Dendritic cell treated with granulocyte-macrophage colony-stimulating factor and Interleukin-4, amounts not matched to agents 40 ng/mL and 50 ng/mL, for 4 days (primary cell): ENCODE data around the gene CFAP99.
"Not testable (repeated sequence)": the region's sequence is repeated elsewhere in the genome, so short reads cannot be mapped to it uniquely, and the experiment has no call there.

Experiments used
- H3K27ac Mint-ChIP-seq: one replicate; pipeline ENCODE4 v1.8.0; 2022; ENCODE audit warnings: mild to moderate bottlenecking, mixed read lengths
- H3K27me3 Mint-ChIP-seq: one replicate; pipeline ENCODE4 v1.8.0; 2022; ENCODE audit warnings: mild to moderate bottlenecking, mixed read lengths
- H3K36me3 Mint-ChIP-seq: one replicate; pipeline ENCODE4 v1.8.0; 2022; ENCODE audit warnings: low read depth, mixed read lengths
- H3K4me1 Mint-ChIP-seq: one replicate; pipeline ENCODE4 v1.8.0; 2022; ENCODE audit warnings: low read depth, mixed read lengths
- H3K4me3 Mint-ChIP-seq: one replicate; pipeline ENCODE4 v1.8.0; 2022; ENCODE audit warnings: mild to moderate bottlenecking, moderate library complexity, mixed read lengths
- H3K9me3 Mint-ChIP-seq: one replicate; pipeline ENCODE4 v1.8.0; 2022; ENCODE audit warnings: mixed read lengths
- intact Hi-C: fragments of 100-400 bp; cut with micrococcal nuclease; formaldehyde crosslinking; loops from one replicate; pipeline ENCODE4 v1.15.0; 2022

CFAP99 gene

DNA sequence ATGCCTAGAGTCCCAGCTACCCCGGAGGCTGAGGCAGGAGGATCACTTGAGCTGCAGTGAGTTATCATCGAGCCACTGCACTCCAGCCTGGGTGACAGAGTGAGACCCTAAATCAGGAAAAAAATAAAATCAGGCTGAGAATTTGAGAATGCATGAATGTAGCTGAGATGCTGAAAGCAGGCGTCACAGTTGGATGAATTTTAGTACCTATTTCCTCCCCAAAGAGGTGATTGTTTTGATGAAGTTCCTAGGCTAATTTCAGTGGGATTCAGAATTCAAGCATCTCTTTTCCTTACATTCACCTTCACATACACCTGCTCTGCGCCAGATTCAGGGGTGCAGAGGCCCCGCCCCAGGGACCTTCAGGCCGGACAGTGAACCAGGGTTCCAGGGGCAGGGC, 3.2 kb downstream of the CFAP99 start:
- peaks cover 10% of the 10 kb centered on the region for H3K36me3 Mint-ChIP-seq
- intact Hi-C loops: no loop called here
- H3K4me3 Mint-ChIP-seq: no peak overlapping the region
- H3K4me1 Mint-ChIP-seq: peaks cover 24% of the 10 kb centered on the region
- no peaks in the 10 kb centered on the region for H3K9me3 Mint-ChIP-seq
- peaks cover 31% of the 10 kb centered on the region for H3K27me3 Mint-ChIP-seq
- H3K27ac Mint-ChIP-seq: no peak overlapping the region

DNA sequence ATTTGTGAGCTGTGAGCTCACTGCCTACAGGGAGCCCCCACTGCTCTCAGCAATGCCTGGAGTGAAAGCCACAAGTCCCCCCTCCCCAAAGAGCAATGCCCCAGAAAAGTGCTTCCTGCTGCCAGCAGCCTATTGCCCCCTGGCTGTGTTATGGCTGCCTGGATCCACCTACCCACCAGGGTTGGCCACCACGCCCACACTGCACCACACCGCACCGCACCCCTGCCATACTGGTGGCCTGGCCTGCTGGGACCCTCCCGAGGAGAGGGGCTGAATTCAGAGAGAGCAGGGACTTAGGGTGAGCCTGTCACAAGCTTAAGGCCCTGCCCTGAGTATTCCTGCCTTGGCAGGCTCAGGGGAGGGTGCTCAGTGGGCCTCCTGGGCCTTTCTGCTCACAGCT, 4.3 kb downstream of the CFAP99 start:
- peaks cover 18% of the 10 kb centered on the region for H3K4me1 Mint-ChIP-seq
- intact Hi-C loops: no loop called here
- H3K9me3 Mint-ChIP-seq: no peaks in the 10 kb centered on the region
- H3K27me3 Mint-ChIP-seq: peaks cover 26% of the 10 kb centered on the region
- H3K27ac Mint-ChIP-seq: no peak overlapping the region
- H3K36me3 Mint-ChIP-seq: peaks cover 1% of the 10 kb centered on the region
- no peak overlapping the region for H3K4me3 Mint-ChIP-seq

DNA sequence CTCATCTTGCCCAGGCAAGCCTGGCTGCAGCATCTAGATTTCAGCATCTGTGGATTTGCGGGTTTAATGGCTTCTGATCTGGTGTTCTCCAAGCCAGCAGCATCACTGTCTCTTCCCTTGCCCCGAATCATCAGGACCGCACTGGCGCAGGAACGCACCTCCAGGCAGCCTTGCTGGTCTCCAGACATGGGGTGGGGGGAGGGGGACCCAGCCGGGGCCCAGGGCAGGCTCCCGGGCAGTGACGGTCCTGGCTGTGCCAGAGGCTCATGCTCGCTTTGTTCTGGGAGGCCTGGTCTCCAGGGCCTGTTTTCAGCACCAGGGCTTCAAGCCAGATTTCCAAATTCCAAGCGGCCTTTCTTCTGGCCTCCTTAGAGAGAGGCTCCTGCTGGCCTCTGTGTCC, 4.9 kb downstream of the CFAP99 start:
- Mint-ChIP-seq H3K9me3 (no peaks in the 10 kb centered on the region), H3K27me3 (peaks cover 27% of the 10 kb centered on the region), H3K36me3 (no peaks in the 10 kb centered on the region), H3K4me1 (peaks cover 25% of the 10 kb centered on the region), H3K27ac (no peak overlapping the region), H3K4me3 (no peak overlapping the region)
- intact Hi-C loops: no loop called here

DNA sequence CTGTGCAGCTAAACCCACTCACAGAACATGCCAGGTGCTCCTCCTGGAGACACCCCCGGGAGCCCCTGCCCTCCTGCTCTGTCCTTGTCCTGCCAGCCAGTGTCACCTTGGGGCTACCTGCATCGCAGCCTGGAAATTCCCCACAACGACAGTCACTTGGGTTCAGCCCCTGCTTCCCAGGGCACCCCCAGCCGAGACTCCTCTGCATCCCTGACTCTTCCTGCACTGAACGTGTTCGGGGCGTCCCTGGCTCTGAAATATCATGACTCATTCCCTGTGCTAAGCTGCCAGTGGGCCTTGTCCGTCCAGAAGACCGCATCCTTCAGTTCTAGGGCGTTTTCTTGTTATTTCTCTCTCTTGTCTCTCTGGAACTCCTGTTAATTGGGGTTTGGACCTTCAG, 5.8 kb downstream of the CFAP99 start:
- H3K4me3 Mint-ChIP-seq: no peak overlapping the region
- H3K4me1 Mint-ChIP-seq: peaks cover 20% of the 10 kb centered on the region
- peaks cover 24% of the 10 kb centered on the region for H3K27me3 Mint-ChIP-seq
- no peaks in the 10 kb centered on the region for H3K36me3 Mint-ChIP-seq
- H3K27ac Mint-ChIP-seq: no peak overlapping the region
- no peaks in the 10 kb centered on the region for H3K9me3 Mint-ChIP-seq
- intact Hi-C loops: no loop called here

- intact Hi-C loops: no loop called here
- no peaks in the 10 kb centered on the region for H3K9me3 Mint-ChIP-seq
- no peaks in the 10 kb centered on the region for H3K36me3 Mint-ChIP-seq
- H3K27ac Mint-ChIP-seq: no peak overlapping the region
- H3K4me1 Mint-ChIP-seq: peaks cover 11% of the 10 kb centered on the region
- H3K27me3 Mint-ChIP-seq: peaks cover 18% of the 10 kb centered on the region
- H3K4me3 Mint-ChIP-seq: no peak overlapping the region
Observed at GRCh38 chr4:2425386-2426068, 6.8 kb downstream of the CFAP99 start.

DNA sequence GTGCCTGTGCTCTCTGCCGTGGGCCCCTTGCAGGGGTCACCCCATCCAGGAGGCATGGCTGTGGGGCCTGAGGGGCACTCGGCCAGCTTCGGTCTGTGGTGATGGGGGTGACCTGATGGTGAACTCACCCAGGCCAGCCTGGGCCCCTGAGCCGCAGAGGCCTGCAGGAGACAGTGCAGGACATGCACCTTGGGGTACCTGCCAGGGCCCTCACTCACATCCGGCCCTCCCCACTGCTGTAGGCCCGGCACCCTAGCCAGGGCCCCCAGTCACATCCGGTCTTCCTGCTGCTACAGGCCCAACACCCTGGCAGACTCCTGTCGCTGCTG, 7.3 kb downstream of the CFAP99 start:
- no peak overlapping the region for H3K27ac Mint-ChIP-seq
- no peak overlapping the region for H3K4me3 Mint-ChIP-seq
- intact Hi-C loops: no loop called here
- peaks cover 11% of the 10 kb centered on the region for H3K4me1 Mint-ChIP-seq
- H3K36me3 Mint-ChIP-seq: no peaks in the 10 kb centered on the region
- no peaks in the 10 kb centered on the region for H3K9me3 Mint-ChIP-seq
- peaks cover 14% of the 10 kb centered on the region for H3K27me3 Mint-ChIP-seq

DNA sequence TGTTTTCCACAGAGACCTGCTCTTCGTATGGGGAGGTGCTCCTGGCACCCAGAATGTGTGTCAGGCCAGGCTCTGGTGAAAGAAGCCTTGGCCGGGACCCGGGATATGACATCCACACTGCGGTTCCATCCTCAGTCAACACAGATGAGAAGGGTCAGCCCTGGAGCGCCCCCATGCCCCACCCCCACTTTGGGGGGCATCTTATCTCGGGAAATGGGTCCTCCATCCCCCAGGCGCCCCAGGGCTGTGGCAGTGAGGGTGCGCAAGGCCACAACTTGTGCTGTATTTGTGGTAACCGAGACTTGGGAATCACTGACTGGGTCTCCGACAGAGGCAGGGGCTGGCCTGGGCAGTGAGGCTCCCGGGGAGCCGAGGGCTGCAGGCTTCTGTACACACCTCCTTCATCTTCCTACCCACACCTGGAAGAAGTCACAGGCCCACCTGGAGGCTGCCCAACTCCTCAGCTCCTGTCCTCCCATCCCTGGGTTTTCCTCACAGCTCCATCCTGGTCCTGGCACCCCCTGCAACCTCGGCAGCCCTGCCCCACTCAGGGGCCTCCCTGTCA, 8.0 kb downstream of the CFAP99 start:
- Mint-ChIP-seq H3K4me1 (peaks cover 11% of the 10 kb centered on the region), H3K36me3 (no peaks in the 10 kb centered on the region), H3K27me3 (peaks cover 13% of the 10 kb centered on the region), H3K9me3 (no peaks in the 10 kb centered on the region), H3K27ac (no peak overlapping the region), H3K4me3 (no peak overlapping the region)
- intact Hi-C loops: no loop called here

GRCh38 chr4:2427383-2428334, 8.9 kb downstream of the CFAP99 start:
- no peaks in the 10 kb centered on the region for H3K9me3 Mint-ChIP-seq
- intact Hi-C loops: no loop called here
- H3K27me3 Mint-ChIP-seq: peaks cover 9% of the 10 kb centered on the region
- H3K4me3 Mint-ChIP-seq: no peak overlapping the region
- H3K36me3 Mint-ChIP-seq: no peaks in the 10 kb centered on the region
- H3K27ac Mint-ChIP-seq: no peak overlapping the region
- H3K4me1 Mint-ChIP-seq: peaks cover 11% of the 10 kb centered on the region

GRCh38 chr4:2428496-2429213, 9.9 kb downstream of the CFAP99 start:
- no peak overlapping the region for H3K4me3 Mint-ChIP-seq
- no peaks in the 10 kb centered on the region for H3K9me3 Mint-ChIP-seq
- intact Hi-C loops: no loop called here
- H3K27ac Mint-ChIP-seq: no peak overlapping the region
- H3K27me3 Mint-ChIP-seq: peaks cover 8% of the 10 kb centered on the region
- H3K36me3 Mint-ChIP-seq: no peaks in the 10 kb centered on the region
- H3K4me1 Mint-ChIP-seq: peaks cover 11% of the 10 kb centered on the region

DNA sequence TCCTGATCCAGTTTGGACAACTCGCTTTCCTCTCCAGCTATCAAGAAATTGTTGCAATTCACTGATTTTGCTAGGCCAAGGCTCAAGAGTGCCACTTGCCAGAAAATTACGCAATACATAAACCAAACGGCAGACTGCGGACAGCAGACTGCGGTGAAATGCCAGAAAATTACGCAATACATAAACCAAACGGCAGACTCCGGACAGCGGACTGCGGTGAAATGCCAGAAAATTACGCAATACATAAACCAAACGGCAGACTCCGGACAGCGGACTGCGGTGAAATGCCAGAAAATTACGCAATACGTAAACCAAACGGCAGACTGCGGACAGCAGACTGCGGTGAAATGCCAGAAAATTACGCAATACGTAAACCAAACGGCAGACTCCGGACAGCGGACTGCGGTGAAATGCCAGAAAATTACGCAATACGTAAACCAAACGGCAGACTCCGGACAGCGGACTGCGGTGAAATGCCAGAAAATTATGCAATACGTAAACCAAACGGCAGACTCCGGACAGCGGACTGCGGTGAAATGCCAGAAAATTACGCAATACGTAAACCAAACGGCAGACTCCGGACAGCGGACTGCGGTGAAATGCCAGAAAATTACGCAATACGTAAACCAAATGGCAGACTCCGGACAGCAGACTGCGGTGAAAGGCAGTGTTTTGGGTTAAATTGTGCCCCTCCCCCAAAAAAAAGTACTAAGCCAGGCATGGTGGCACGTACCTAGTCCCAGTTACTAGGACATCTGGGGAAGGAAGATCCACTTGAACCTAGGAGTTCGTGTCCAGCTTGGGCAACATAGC, 11.4 kb downstream of the CFAP99 start:
- not testable (repeated sequence) for H3K27ac Mint-ChIP-seq

GRCh38 chr4:2432004-2432403, 13.2 kb downstream of the CFAP99 start:
- Mint-ChIP-seq H3K9me3 (no peaks in the 10 kb centered on the region), H3K27me3 (peaks cover 11% of the 10 kb centered on the region), H3K4me3 (no peak overlapping the region), H3K4me1 (peaks cover 11% of the 10 kb centered on the region), H3K27ac (no peak overlapping the region), H3K36me3 (no peaks in the 10 kb centered on the region)
- intact Hi-C loops: no loop called here

More for the DNA sequence above, 11.4 kb downstream of the CFAP99 start:
- H3K4me3 Mint-ChIP-seq, H3K36me3 Mint-ChIP-seq, H3K9me3 Mint-ChIP-seq, intact Hi-C loops: not testable (repeated sequence)
- Mint-ChIP-seq H3K4me1 (peaks cover 11% of the 10 kb centered on the region), H3K27me3 (peaks cover 11% of the 10 kb centered on the region)

DNA sequence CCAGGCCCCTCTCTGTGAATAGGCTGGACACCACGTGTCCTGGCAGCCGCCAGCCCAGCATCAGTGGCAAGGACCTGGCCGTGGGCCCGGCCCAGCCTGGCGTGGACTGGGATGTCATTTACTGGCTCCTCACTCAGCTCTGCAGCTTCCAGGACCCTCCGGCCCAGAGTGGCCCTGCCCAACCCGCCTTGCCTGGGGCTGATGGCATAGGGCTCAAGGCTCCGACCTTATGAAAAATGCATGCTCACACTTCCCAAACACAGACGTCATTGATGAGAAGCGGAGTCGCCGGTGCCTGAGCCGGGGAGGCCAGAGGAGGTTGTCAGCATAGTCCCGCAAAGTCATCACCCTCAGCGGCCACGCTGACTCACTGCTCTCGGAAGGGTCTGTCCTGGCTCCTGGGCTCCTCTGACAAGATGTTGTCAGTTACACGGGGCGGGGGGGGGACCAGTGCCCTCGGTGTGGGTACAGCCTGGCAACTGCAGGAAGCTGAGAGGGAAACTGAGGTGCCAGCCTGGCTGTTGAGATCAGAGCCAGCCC, 14.3 kb downstream of the CFAP99 start:
- Mint-ChIP-seq H3K27me3 (peaks cover 9% of the 10 kb centered on the region), H3K4me3 (no peak overlapping the region), H3K9me3 (no peaks in the 10 kb centered on the region), H3K4me1 (peaks cover 10% of the 10 kb centered on the region), H3K27ac (no peak overlapping the region), H3K36me3 (no peaks in the 10 kb centered on the region)
- intact Hi-C loops: no loop called here
